Tibial nerve (tissue), 4 donors: ENCODE data around the gene APRT.
A peak's percentile ranks its signal among the peaks of the same experiment; 100 is the strongest.

Experiments used
- EP300 ChIP-seq, 2 donors: sonication (generic); formaldehyde crosslinking; IDR thresholded peaks; one replicate each; pipeline ENCODE4 v1.6.1; 2017; ENCODE audit warnings: antibody characterized with exemption in 2 of 2, mild to moderate bottlenecking in 1 of 2
- POLR2A ChIP-seq, 2 donors: fragments of 450-650 bp; IDR thresholded peaks; one replicate each; pipeline ENCODE4 v1.6.1; 2017; ENCODE audit warnings: antibody characterized with exemption in 2 of 2, mild to moderate bottlenecking in 2 of 2, moderate library complexity in 2 of 2
- TF ChIP-seq, protein P1 (sequence below), 5 experiments: fragments of 200-600 bp in 3 of 5; fragments of 450-650 bp in 2 of 5; sonication (generic) in 3 of 5; IDR thresholded peaks; one replicate each; pipeline ENCODE4 v1.5.1; 2016 to 2019; ENCODE audit warnings: antibody characterized with exemption in 5 of 5, mild to moderate bottlenecking in 3 of 5, moderate library complexity in 2 of 5

DNA sequence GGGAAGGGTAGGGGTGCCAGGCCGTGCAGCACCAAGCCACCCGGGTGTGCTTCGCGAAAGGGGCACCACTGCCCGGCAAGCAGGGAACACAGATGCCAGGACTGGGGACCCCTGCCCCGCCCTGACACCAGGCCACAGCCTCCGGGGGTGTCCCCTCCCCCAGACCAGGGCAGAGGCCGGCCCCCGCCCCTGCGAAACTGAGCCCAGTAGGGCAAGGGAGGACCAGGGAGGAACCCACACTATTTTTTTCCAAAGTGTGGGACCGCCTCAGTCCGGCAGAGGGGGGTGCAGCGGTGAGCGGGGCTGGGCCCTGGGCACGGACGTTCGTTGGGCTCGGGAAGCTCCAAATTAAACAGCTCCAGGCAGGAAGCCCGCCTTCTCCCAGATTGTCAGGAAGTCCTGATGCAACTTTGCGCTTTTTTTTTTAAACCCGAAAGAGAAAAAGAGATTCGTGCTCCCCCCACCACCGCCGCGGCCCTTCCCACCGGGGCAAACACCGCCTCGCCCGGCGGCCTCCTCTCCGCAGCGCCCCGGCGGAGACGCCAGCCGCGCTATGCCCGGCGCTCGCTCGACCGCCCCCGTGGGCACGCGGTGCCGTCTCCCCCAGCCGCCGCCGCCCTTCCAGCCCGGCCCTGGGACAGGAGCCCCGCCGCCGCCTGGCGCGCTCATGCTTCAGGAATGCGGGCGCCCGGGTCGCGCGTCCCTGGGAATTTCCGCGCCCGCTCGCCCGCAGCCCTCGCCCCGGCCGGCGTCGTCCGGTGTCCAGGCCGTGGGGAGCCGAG lies 27.5 kb downstream of the APRT start:
- TF ChIP-seq, protein P1, sequence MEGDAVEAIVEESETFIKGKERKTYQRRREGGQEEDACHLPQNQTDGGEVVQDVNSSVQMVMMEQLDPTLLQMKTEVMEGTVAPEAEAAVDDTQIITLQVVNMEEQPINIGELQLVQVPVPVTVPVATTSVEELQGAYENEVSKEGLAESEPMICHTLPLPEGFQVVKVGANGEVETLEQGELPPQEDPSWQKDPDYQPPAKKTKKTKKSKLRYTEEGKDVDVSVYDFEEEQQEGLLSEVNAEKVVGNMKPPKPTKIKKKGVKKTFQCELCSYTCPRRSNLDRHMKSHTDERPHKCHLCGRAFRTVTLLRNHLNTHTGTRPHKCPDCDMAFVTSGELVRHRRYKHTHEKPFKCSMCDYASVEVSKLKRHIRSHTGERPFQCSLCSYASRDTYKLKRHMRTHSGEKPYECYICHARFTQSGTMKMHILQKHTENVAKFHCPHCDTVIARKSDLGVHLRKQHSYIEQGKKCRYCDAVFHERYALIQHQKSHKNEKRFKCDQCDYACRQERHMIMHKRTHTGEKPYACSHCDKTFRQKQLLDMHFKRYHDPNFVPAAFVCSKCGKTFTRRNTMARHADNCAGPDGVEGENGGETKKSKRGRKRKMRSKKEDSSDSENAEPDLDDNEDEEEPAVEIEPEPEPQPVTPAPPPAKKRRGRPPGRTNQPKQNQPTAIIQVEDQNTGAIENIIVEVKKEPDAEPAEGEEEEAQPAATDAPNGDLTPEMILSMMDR (IDR thresholded peaks at IDR 0.05): peak; percentile 49 to 69 (median 60)
- TF ChIP-seq EP300 (IDR thresholded peaks at IDR 0.05) (peak in 1 of 2 donors; percentile 46), POLR2A (IDR thresholded peaks at IDR 0.05) (no peak)
